Gastrocnemius medialis (tissue), 4 donors: Measurements from ENCODE around the gene ABCC3. TPM values are rescaled to one million over a fixed set of nuclear protein-coding genes. Genes with fewer than 3 reads are reported as not detected.

Experiments used
- ATAC-seq, 2 donors: fragments of 150-250 bp; one replicate each; pipeline ENCODE4 v1.9.1; 2016
- DNase-seq, 2 donors: peaks; one replicate each; pipeline ENCODE4 v3.0.0-alpha.2; 2019
- H3K27ac ChIP-seq, 4 donors: fragments of 200-600 bp; sonication (generic); 1 replicate in 1 of 4; 2 replicates in 3 of 4; pipeline ENCODE4 v1.5.1; 2016 to 2018; ENCODE audit warnings: mild to moderate bottlenecking in 2 of 4, moderate library complexity in 1 of 4
- H3K27me3 ChIP-seq, 3 donors: fragments of 200-600 bp; sonication (generic) in 2 of 3; 1 replicate in 1 of 3; 2 replicates in 2 of 3; pipeline versions ENCODE4 v1.5.1 to v1.6.0; 2016 to 2019; ENCODE audit warnings: mild to moderate bottlenecking in 1 of 3, moderate library complexity in 1 of 3
- H3K36me3 ChIP-seq, 2 donors: fragments of 200-600 bp; sonication (generic) in 1 of 2; one replicate each; pipeline ENCODE4 v1.5.1; 2017 to 2018
- H3K4me1 ChIP-seq, 2 donors: fragments of 200-600 bp; sonication (generic) in 1 of 2; one replicate each; pipeline ENCODE4 v1.5.1; 2016 to 2017; ENCODE audit warnings: mild to moderate bottlenecking in 2 of 2
- H3K4me3 ChIP-seq, 4 donors: fragments of 200-600 bp; sonication (generic) in 3 of 4; 1 replicate in 1 of 4; 2 replicates in 3 of 4; pipeline ENCODE4 v1.5.1; 2016 to 2019; ENCODE audit warnings: mild to moderate bottlenecking in 2 of 4
- H3K9me3 ChIP-seq, 3 donors: fragments of 200-600 bp; sonication (generic) in 2 of 3; 1 replicate in 1 of 3; 2 replicates in 2 of 3; pipeline ENCODE4 v1.5.1; 2016 to 2019
- CTCF ChIP-seq, 5 experiments: fragments of 450-650 bp in 3 of 5; fragments of 200-600 bp in 2 of 5; sonication (generic) in 2 of 5; IDR thresholded peaks in 4 of 5; conservative IDR thresholded peaks in 1 of 5; 1 replicate in 4 of 5; 2 replicates in 1 of 5; pipeline ENCODE4 v1.5.1; 2016 to 2019; ENCODE audit warnings: antibody characterized with exemption in 5 of 5, mild to moderate bottlenecking in 3 of 5, moderate library complexity in 3 of 5
- POLR2A ChIP-seq, 2 donors: fragments of 450-650 bp; IDR thresholded peaks; one replicate each; pipeline ENCODE4 v1.6.1; 2017; ENCODE audit warnings: antibody characterized with exemption in 2 of 2, mild to moderate bottlenecking in 2 of 2, moderate library complexity in 2 of 2
- in situ Hi-C, 4 donors: fragments of 200-750 bp; cut with MboI; loops; one replicate each; pipeline versions ENCODE4 v1.15.0 to v1.8.0; 2017; ENCODE audit warnings: low sequenced_read_pairs in 4 of 4
- intact Hi-C: fragments of 100-400 bp; cut with DNase I; formaldehyde crosslinking; loops from one replicate; pipeline ENCODE4 v1.15.1; 2023; ENCODE audit warnings: low total_unique reads
- total RNA-seq, 4 donors: library from RNA; depleted of rRNA; stranded (reverse); fragments of >200 nt; gene quantifications; one replicate each; pipeline versions ENCODE4 v1.1.0 to v1.2.3, GENCODE V29; 2016

ABCC3 gene
- total RNA-seq, 4 donors from 2014 or later: 0.51 to 1.3 (median 0.76) TPM

GRCh38 chr17:50659179-50659578, 24.5 kb downstream of the ABCC3 start:
- DNase-seq (no peak), ATAC-seq (no peak)
- Histone ChIP-seq H3K4me1 (peaks cover 21 to 26% of the 10 kb centered on the region in 2 donors), H3K4me3 (no peak overlapping the region), H3K36me3 (no peaks in the 10 kb centered on the region), H3K27ac (no peak overlapping the region), H3K9me3 (no peaks in the 10 kb centered on the region), H3K27me3 (no peaks in the 10 kb centered on the region)
- no peak for TF ChIP-seq POLR2A (IDR thresholded peaks at IDR 0.05)
- no peak for TF ChIP-seq CTCF (IDR thresholded peaks at IDR 0.05 in 4 of 5, conservative IDR thresholded peaks at IDR 0.05 in 1 of 5)
- in situ Hi-C loops (no loop called here), intact Hi-C loops (no loop called here)

- TF ChIP-seq POLR2A (IDR thresholded peaks at IDR 0.05): no peak
- no peak for TF ChIP-seq CTCF (IDR thresholded peaks at IDR 0.05 in 4 of 5, conservative IDR thresholded peaks at IDR 0.05 in 1 of 5)
- in situ Hi-C loops: no loop called here
- H3K9me3 ChIP-seq: no peaks in the 10 kb centered on the region
Measured at GRCh38 chr17:50660042-50660886, 25.6 kb downstream of the ABCC3 start.

GRCh38 chr17:50660887-50661345, 26.2 kb downstream of the ABCC3 start:
- Histone ChIP-seq H3K36me3 (no peaks in the 10 kb centered on the region), H3K27me3 (no peaks in the 10 kb centered on the region), H3K27ac (peak overlapping the region in 2 of 4 donors; percentile 2 to 48), H3K4me1 (peaks cover 21 to 26% of the 10 kb centered on the region in 2 donors), H3K9me3 (no peaks in the 10 kb centered on the region), H3K4me3 (no peak overlapping the region)
- no peak for TF ChIP-seq POLR2A (IDR thresholded peaks at IDR 0.05)
- no peak for TF ChIP-seq CTCF (IDR thresholded peaks at IDR 0.05 in 4 of 5, conservative IDR thresholded peaks at IDR 0.05 in 1 of 5)
- intact Hi-C loops: no loop called here
- ATAC-seq (peak in 1 of 2 donors; percentile 7), DNase-seq (no peak)
- in situ Hi-C loops: no loop called here

More at GRCh38 chr17:50660042-50660886, 25.6 kb downstream of the ABCC3 start:
- Histone ChIP-seq H3K27me3 (no peaks in the 10 kb centered on the region), H3K27ac (peak overlapping the region in 1 of 4 donors; percentile 48), H3K36me3 (no peaks in the 10 kb centered on the region), H3K4me3 (no peak overlapping the region), H3K4me1 (peaks cover 21 to 26% of the 10 kb centered on the region in 2 donors)
- intact Hi-C loops: no loop called here
- no peak for DNase-seq
- ATAC-seq: peak in 1 of 2 donors; percentile 35

- no peaks in the 10 kb centered on the region for H3K27me3 ChIP-seq
- H3K4me1 ChIP-seq: peaks cover 21 to 26% of the 10 kb centered on the region in 2 donors
- no peaks in the 10 kb centered on the region for H3K36me3 ChIP-seq
- TF ChIP-seq CTCF (IDR thresholded peaks at IDR 0.05 in 4 of 5, conservative IDR thresholded peaks at IDR 0.05 in 1 of 5): no peak
- no peak for TF ChIP-seq POLR2A (IDR thresholded peaks at IDR 0.05)
- no peak for DNase-seq
- in situ Hi-C loops: no loop called here
- H3K4me3 ChIP-seq: no peak overlapping the region
- H3K9me3 ChIP-seq: no peaks in the 10 kb centered on the region
- H3K27ac ChIP-seq: peak overlapping the region in 3 of 4 donors; percentile 2 to 75 (median 29)
- ATAC-seq: no peak
- intact Hi-C loops: no loop called here
Measured at GRCh38 chr17:50661348-50661747, 26.7 kb downstream of the ABCC3 start.
